ENCODE data around the gene ERBB2. TPM values are rescaled to one million over a fixed set of nuclear protein-coding genes. Genes with fewer than 3 reads are reported as not detected.

ERBB2 gene
- total RNA-seq, 4 donors from 2014 or later, result 104 to 339 (median 247) TPM

- DNase-seq, result no peak
- no peaks in the 10 kb centered on the region for H3K27me3 ChIP-seq
- no peak overlapping the region for H3K27ac ChIP-seq
- H3K4me1 ChIP-seq, result peaks cover 0 to 11% (median 5%) of the 10 kb centered on the region in 4 donors
- H3K9me3 ChIP-seq, result no peaks in the 10 kb centered on the region
- no peak overlapping the region for H3K4me3 ChIP-seq
- peaks cover 0 to 68% (median 0%) of the 10 kb centered on the region in 3 donors for H3K36me3 ChIP-seq
- TF ChIP-seq POLR2A (IDR thresholded peaks at IDR 0.05) (no peak), CTCF (IDR thresholded peaks at IDR 0.05) (no peak)
These were observed 26.8 kb downstream of the ERBB2 start for GRCh38 chr17:39726617-39727016.

- Histone ChIP-seq H3K9me3 (no peaks in the 10 kb centered on the region), H3K27ac (no peak overlapping the region), H3K4me1 (peaks cover 0 to 11% (median 5%) of the 10 kb centered on the region in 4 donors), H3K4me3 (no peak overlapping the region), H3K27me3 (no peaks in the 10 kb centered on the region), H3K36me3 (peaks cover 0 to 61% (median 0%) of the 10 kb centered on the region in 3 donors)
- no peak for DNase-seq
- TF ChIP-seq POLR2A (IDR thresholded peaks at IDR 0.05) (no peak), CTCF (IDR thresholded peaks at IDR 0.05) (no peak)
These were observed 27.7 kb downstream of the ERBB2 start for GRCh38 chr17:39727556-39727955.

- no peak for TF ChIP-seq POLR2A (IDR thresholded peaks at IDR 0.05)
- no peak for TF ChIP-seq CTCF (IDR thresholded peaks at IDR 0.05)
- peak overlapping the region in 3 of 4 donors; percentile 68 to 86 (median 75) for H3K4me3 ChIP-seq
- H3K27ac ChIP-seq, result peak overlapping the region in 3 of 4 donors; percentile 85 to 91 (median 88)
- no peak for DNase-seq
- no peaks in the 10 kb centered on the region for H3K9me3 ChIP-seq
- peaks cover 0 to 11% (median 5%) of the 10 kb centered on the region in 4 donors for H3K4me1 ChIP-seq
- H3K36me3 ChIP-seq, result peaks cover 0 to 46% (median 0%) of the 10 kb centered on the region in 3 donors
- H3K27me3 ChIP-seq, result no peaks in the 10 kb centered on the region
These were observed 29.5 kb downstream of the ERBB2 start for GRCh38 chr17:39729280-39729851.

- peak within 1 kb of the TSS; percentile 85 to 91 (median 90) for H3K27ac ChIP-seq
- no peaks in the 10 kb centered on the region for H3K27me3 ChIP-seq
- H3K9me3 ChIP-seq, result no peaks in the 10 kb centered on the region
- DNase-seq, result peak; percentile 91 to 97 (median 97)
- H3K4me3 ChIP-seq, result peak within 1 kb of the TSS; percentile 66 to 86 (median 72)
- H3K36me3 ChIP-seq, result peaks cover 0 to 37% (median 0%) of the 10 kb centered on the region in 3 donors
- TF ChIP-seq CTCF (IDR thresholded peaks at IDR 0.05) (peak; percentile 91 to 95 (median 92)), POLR2A (IDR thresholded peaks at IDR 0.05) (peak; percentile 89 to 90)
- H3K4me1 ChIP-seq, result peaks cover 0 to 11% (median 5%) of the 10 kb centered on the region in 4 donors
These were observed 30.4 kb downstream of the ERBB2 start, which contains the start of gene MIEN1 for GRCh38 chr17:39730095-39730921. TSS of gene MIEN1 (minus strand) at chr17:39730532. CDS start at chr17:39730495, 37 bp downstream.

- peaks cover 0 to 17% (median 0%) of the 10 kb centered on the region in 3 donors for H3K36me3 ChIP-seq
- no peak overlapping the region for H3K4me3 ChIP-seq
- peaks cover 0 to 11% (median 5%) of the 10 kb centered on the region in 4 donors for H3K4me1 ChIP-seq
- TF ChIP-seq CTCF (IDR thresholded peaks at IDR 0.05), result no peak
- TF ChIP-seq POLR2A (IDR thresholded peaks at IDR 0.05), result no peak
- H3K9me3 ChIP-seq, result no peaks in the 10 kb centered on the region
- DNase-seq, result no peak
- H3K27me3 ChIP-seq, result no peaks in the 10 kb centered on the region
- H3K27ac ChIP-seq, result no peak overlapping the region
These were observed 32.7 kb downstream of the ERBB2 start for GRCh38 chr17:39732586-39732985.

Data from Peyer's patch (tissue), 4 donors.